NT2/D1 (cell line): ENCODE results near the gene NBDY.

ENCODE experiments used
- SUZ12 ChIP-seq: IDR thresholded peaks from 2 replicates; pipeline ENCODE4 v1.6.1; 2011; ENCODE audit not compliant: insufficient read length, insufficient read depth; ENCODE audit errors: extremely low read depth
- YY1 ChIP-seq: IDR thresholded peaks from 2 replicates; pipeline ENCODE4 v1.6.1; 2011; ENCODE audit not compliant: insufficient read length, insufficient read depth
- ZNF274 ChIP-seq: IDR thresholded peaks from 2 replicates; pipeline ENCODE4 v1.6.1; 2011; ENCODE audit warnings: mild to moderate bottlenecking, low read depth, low read length

- TF ChIP-seq ZNF274 (no peak), YY1 (no peak), SUZ12 (no peak)
These were observed 75.8 kb downstream of the NBDY start for GRCh38 chrX:56804867-56805266.
